NCI-H510A (cell line): ENCODE results near the gene EFHC2.

Experiments used
- DNase-seq: peaks from one replicate; lab custom pipeline; 2025; lab: John Stamatoyannopoulos, UW

EFHC2 gene

GRCh38 chrX:44343412-44344141, at the start of gene EFHC2:
EFHC2 (minus strand) TSS chrX:44343672; CDS start chrX:44343588, 84 bp downstream.
- DNase-seq, result no peak

GRCh38 chrX:44392767-44393166, 49.3 kb upstream of the EFHC2 start:
- no peak for DNase-seq

- DNase-seq, result no peak
These were observed 41.3 kb upstream of the EFHC2 start for GRCh38 chrX:44384688-44385338.

GRCh38 chrX:44382871-44383270, 39.4 kb upstream of the EFHC2 start:
- no peak for DNase-seq

GRCh38 chrX:44352758-44353157, 9.3 kb upstream of the EFHC2 start:
- no peak for DNase-seq

GRCh38 chrX:44349561-44349960, 6.1 kb upstream of the EFHC2 start:
- DNase-seq, result no peak

- DNase-seq, result no peak
These were observed 1.2 kb upstream of the EFHC2 start for GRCh38 chrX:44344687-44345086.

- no peak for DNase-seq
These were observed 722 bp upstream of the EFHC2 start for GRCh38 chrX:44344194-44344593.

GRCh38 chrX:44342866-44343265, 606 bp downstream of the EFHC2 start:
- no peak for DNase-seq

- no peak for DNase-seq
These were observed 5.1 kb downstream of the EFHC2 start for GRCh38 chrX:44338361-44338760.

- DNase-seq, result no peak
These were observed 11.0 kb downstream of the EFHC2 start for GRCh38 chrX:44332437-44332836.

- DNase-seq, result no peak
These were observed 13.2 kb downstream of the EFHC2 start for GRCh38 chrX:44330227-44330626.

- DNase-seq, result no peak
These were observed 23.9 kb downstream of the EFHC2 start for GRCh38 chrX:44319550-44319949.

GRCh38 chrX:44317181-44317580, 26.3 kb downstream of the EFHC2 start:
- DNase-seq, result no peak

- DNase-seq, result no peak
These were observed 28.7 kb downstream of the EFHC2 start for GRCh38 chrX:44314808-44315207.

- DNase-seq, result no peak
These were observed 29.2 kb downstream of the EFHC2 start for GRCh38 chrX:44314259-44314734.

- no peak for DNase-seq
These were observed 31.1 kb downstream of the EFHC2 start for GRCh38 chrX:44312421-44312820.

- DNase-seq, result no peak
These were observed 33.2 kb downstream of the EFHC2 start for GRCh38 chrX:44310227-44310626.

GRCh38 chrX:44308869-44309268, 34.6 kb downstream of the EFHC2 start:
- no peak for DNase-seq

GRCh38 chrX:44306356-44306755, 37.1 kb downstream of the EFHC2 start:
- DNase-seq, result no peak

- DNase-seq, result no peak
These were observed 37.6 kb downstream of the EFHC2 start for GRCh38 chrX:44305921-44306320.

GRCh38 chrX:44303119-44303518, 40.4 kb downstream of the EFHC2 start:
- no peak for DNase-seq

GRCh38 chrX:44299177-44299576, 44.3 kb downstream of the EFHC2 start:
- DNase-seq, result no peak
